Activated CD8-positive, alpha-beta T cell treated with anti-CD3 and anti-CD28 coated beads for 36 hours (primary cell): ENCODE data around the gene CAB39L. TPM values are rescaled to one million over a fixed set of nuclear protein-coding genes. Genes with fewer than 3 reads are reported as not detected.

Experiments used
- ATAC-seq: fragments of 200-7000 bp; cut with Tn5 transposase; one replicate; pipeline ENCODE4 v1.10.0; 2021; ENCODE audit warnings: mild to moderate bottlenecking, moderate library complexity
- CTCF ChIA-PET: fragments of 350-600 bp; sonication (Branson Sonifier 250); formaldehyde crosslinking; loops from one replicate; lab custom pipeline; 2021; ENCODE audit warnings: antibody characterized with exemption; lab: Charles Lee
- POLR2A ChIA-PET: fragments of 350-600 bp; sonication (Branson Sonifier 250); formaldehyde crosslinking; loops from one replicate; lab custom pipeline; 2021; ENCODE audit warnings: antibody characterized with exemption; lab: Charles Lee
- DNase-seq: peaks from one replicate; pipeline ENCODE4 v3.0.0-alpha.2; 2020
- H3K27ac Mint-ChIP-seq: one replicate; pipeline ENCODE4 v1.8.0; 2021; ENCODE audit warnings: mild to moderate bottlenecking, mixed read lengths
- H3K27me3 Mint-ChIP-seq: one replicate; pipeline ENCODE4 v1.8.0; 2021; ENCODE audit warnings: mixed read lengths
- H3K36me3 Mint-ChIP-seq: one replicate; pipeline ENCODE4 v1.8.0; 2021; ENCODE audit warnings: low read depth, mixed read lengths
- H3K4me1 Mint-ChIP-seq: one replicate; pipeline ENCODE4 v1.8.0; 2021; ENCODE audit warnings: low read depth, mixed read lengths
- H3K4me3 Mint-ChIP-seq: one replicate; pipeline ENCODE4 v1.8.0; 2021; ENCODE audit warnings: mild to moderate bottlenecking, moderate library complexity, mixed read lengths
- H3K9me3 Mint-ChIP-seq: one replicate; pipeline ENCODE4 v1.8.0; 2021; ENCODE audit warnings: mixed read lengths
- intact Hi-C: fragments of 100-400 bp; cut with micrococcal nuclease; formaldehyde crosslinking; loops from one replicate; pipeline ENCODE4 v1.10.0; 2022
- total RNA-seq, 2 experiments: library from RNA; stranded (reverse); gene quantifications; one replicate each; pipeline ENCODE4 v1.2.3, GENCODE V29; 2021
- TF ChIP-seq, protein P1 (sequence below): fragments of 200-600 bp; IDR thresholded peaks from one replicate; pipeline ENCODE4 v1.8.0; 2022; ENCODE audit warnings: antibody characterized with exemption, mild to moderate bottlenecking

Gene CAB39L
- total RNA-seq, 2 experiments from 2014 or later, result 2.6 to 3.1 TPM

DNA sequence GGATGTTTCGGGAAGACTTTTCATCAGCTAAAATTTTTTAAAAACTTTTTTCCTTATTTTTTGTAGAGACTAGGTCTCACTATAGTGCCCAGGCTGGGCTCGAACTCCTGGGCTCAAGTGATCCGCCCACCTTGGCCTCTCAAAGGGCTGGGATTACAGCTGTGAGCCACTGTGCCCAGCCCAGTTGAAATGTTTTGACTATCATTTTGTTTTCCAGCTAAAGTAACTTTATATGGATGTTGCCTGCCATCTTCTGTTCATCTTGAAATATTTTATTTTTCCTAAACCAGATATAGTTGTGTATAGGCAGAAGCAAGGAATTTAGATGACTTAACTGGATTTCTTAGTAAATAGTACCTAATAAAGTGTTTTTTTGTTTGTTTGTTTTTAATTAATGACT is 7.0 kb downstream of the CAB39L start:
- no peak overlapping the region for H3K4me3 Mint-ChIP-seq
- ChIA-PET CTCF (interaction anchor here (1.5 kb wide), 1 partner anchor 17 kb away, joined by 3 read pairs; no protein-coding TSS in a partner anchor), POLR2A (interaction anchor here (0.6 kb wide), 2 partner anchors 17 to 192 kb away, joined by 3 read pairs; no protein-coding TSS in a partner anchor)
- no peaks in the 10 kb centered on the region for H3K27me3 Mint-ChIP-seq
- H3K36me3 Mint-ChIP-seq, result no peaks in the 10 kb centered on the region
- ATAC-seq (no peak), DNase-seq (no peak)
- H3K4me1 Mint-ChIP-seq, result peaks cover 5% of the 10 kb centered on the region
- TF ChIP-seq, protein P1, sequence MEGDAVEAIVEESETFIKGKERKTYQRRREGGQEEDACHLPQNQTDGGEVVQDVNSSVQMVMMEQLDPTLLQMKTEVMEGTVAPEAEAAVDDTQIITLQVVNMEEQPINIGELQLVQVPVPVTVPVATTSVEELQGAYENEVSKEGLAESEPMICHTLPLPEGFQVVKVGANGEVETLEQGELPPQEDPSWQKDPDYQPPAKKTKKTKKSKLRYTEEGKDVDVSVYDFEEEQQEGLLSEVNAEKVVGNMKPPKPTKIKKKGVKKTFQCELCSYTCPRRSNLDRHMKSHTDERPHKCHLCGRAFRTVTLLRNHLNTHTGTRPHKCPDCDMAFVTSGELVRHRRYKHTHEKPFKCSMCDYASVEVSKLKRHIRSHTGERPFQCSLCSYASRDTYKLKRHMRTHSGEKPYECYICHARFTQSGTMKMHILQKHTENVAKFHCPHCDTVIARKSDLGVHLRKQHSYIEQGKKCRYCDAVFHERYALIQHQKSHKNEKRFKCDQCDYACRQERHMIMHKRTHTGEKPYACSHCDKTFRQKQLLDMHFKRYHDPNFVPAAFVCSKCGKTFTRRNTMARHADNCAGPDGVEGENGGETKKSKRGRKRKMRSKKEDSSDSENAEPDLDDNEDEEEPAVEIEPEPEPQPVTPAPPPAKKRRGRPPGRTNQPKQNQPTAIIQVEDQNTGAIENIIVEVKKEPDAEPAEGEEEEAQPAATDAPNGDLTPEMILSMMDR, result no peak
- intact Hi-C loops, result no loop called here
- H3K9me3 Mint-ChIP-seq, result no peaks in the 10 kb centered on the region
- H3K27ac Mint-ChIP-seq, result no peak overlapping the region

DNA sequence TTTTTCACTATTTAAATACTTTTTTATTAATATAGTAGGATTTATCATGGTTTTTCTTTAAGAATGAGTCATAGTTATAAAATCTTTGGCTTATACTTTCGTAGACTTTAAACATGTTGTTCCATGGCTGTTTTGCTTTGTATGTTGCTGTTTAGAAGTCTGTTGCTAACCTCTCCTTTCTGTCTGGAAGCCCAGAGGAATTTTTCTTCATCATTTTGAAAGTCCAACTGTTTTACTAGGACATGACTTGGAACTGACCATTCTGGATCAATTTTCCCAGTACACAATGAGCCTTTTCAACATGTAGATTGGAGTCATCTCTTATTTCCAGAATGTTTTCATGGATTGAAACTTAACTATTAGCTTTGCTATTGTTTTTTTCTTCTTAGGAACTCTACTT is 7.9 kb downstream of the CAB39L start:
- POLR2A ChIA-PET, result no interaction called here
- intact Hi-C loops, result no loop called here
- H3K27ac Mint-ChIP-seq, result no peak overlapping the region

DNA sequence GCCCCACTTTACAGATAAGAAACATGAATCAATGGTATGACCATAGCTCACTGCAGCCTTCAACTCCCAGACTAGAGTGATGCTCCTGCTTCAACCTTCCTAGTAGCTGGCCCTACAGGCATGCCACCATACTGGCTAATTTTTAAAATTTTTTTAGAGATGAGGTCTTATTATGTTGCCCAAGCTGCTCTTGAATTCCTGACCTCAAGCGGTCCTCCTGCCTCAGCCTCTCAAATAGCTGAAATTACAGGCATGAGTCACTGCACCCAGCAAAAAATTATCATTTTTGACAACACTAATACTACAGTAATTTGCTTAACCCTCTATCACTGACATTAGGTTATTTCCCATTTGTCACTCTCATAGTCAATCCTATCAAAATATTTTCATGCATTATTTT is 14.7 kb downstream of the CAB39L start:
- ChIA-PET CTCF (no interaction called here), POLR2A (no interaction called here)
- DNase-seq, result no peak
- ATAC-seq, result no peak
- no peak overlapping the region for H3K4me3 Mint-ChIP-seq
- no peaks in the 10 kb centered on the region for H3K36me3 Mint-ChIP-seq
- H3K27ac Mint-ChIP-seq, result no peak overlapping the region
- intact Hi-C loops, result loop anchor here (10.0 kb wide), 1 partner anchor 176 kb away; no protein-coding TSS in a partner anchor
- H3K4me1 Mint-ChIP-seq, result no peaks in the 10 kb centered on the region
- H3K27me3 Mint-ChIP-seq, result no peaks in the 10 kb centered on the region
- TF ChIP-seq, protein P1, result no peak
- H3K9me3 Mint-ChIP-seq, result no peaks in the 10 kb centered on the region

More for the DNA sequence above, 7.9 kb downstream of the CAB39L start:
- Mint-ChIP-seq H3K36me3 (no peaks in the 10 kb centered on the region), H3K27me3 (no peaks in the 10 kb centered on the region), H3K4me1 (no peaks in the 10 kb centered on the region), H3K9me3 (no peaks in the 10 kb centered on the region), H3K4me3 (no peak overlapping the region)
- CTCF ChIA-PET, result interaction anchor here (1.0 kb wide), 1 partner anchor 23 kb away, joined by 3 read pairs; no protein-coding TSS in a partner anchor
- no peak for ATAC-seq
- no peak for DNase-seq
- TF ChIP-seq, protein P1, result no peak

DNA sequence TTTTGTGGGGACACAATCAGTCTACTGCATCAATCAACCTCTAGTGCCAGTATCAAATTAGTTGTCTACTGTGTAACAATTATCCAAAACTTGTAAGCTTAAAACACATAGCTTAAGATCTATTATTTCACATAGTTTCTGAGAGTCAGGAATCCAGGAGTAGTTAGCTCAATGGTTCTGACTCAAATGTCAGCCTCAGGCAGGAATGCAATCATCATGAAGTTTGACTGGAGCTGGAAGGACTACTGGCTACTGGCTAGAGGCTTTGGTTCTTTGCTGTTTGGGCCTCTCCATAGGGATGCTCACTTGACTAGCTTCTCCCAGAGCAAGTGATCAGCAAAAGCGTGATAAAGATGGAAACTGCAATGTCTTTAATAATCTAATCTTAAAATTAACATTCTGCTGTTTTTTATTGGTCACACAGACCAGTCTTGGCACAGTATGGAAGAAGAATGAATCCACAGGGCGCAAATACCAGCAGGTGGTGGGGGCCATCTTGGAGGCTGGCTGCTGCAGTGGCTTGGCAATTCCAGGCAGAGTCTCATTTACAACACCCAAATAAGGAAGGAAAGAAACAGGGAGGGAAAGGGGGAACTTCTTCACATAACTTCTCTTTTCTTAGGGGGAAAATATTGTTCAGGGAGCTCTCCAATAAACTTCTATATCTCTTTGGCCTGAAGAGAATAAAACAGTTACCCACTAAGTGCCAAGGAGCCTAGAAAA is 15.7 kb downstream of the CAB39L start:
- ChIA-PET POLR2A (no interaction called here), CTCF (interaction anchor here (0.7 kb wide), 1 partner anchor 33 kb away, joined by 3 read pairs; no protein-coding TSS in a partner anchor)
- H3K27ac Mint-ChIP-seq, result no peak overlapping the region
- no peaks in the 10 kb centered on the region for H3K27me3 Mint-ChIP-seq
- intact Hi-C loops, result loop anchor here (10.0 kb wide), 1 partner anchor 177 kb away; no protein-coding TSS in a partner anchor
- no peak for DNase-seq
- no peak overlapping the region for H3K4me3 Mint-ChIP-seq
- TF ChIP-seq, protein P1, result no peak
- H3K4me1 Mint-ChIP-seq, result no peaks in the 10 kb centered on the region
- H3K36me3 Mint-ChIP-seq, result no peaks in the 10 kb centered on the region
- no peak for ATAC-seq
- H3K9me3 Mint-ChIP-seq, result no peaks in the 10 kb centered on the region

DNA sequence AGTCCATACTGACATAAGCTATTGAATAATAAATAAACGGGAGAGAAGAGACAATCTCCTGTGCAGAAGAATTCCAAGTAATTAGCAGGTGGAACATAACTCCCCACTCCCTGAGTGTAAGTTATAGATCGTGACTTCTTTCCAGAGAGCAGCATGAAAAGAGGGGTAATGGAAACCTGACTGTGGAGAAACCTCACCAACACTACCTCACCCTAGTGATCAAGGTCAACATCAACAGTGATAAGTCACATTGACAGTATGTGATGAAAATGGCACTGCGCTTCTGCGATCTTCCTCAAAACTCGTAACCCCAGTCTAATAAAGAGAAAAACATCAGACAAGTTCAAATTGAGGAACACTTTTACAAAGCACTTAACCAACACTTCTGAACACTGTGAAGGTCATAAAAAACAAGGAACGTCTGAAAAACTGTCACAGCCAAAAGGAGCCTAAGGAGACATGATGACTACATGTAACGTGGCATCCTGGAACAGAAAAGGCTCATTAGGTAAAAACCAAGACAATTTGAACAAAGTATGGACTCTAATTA is 19.8 kb downstream of the CAB39L start:
- POLR2A ChIA-PET, result no interaction called here
- DNase-seq (no peak), ATAC-seq (no peak)
- TF ChIP-seq, protein P1, result no peak
- Mint-ChIP-seq H3K4me1 (no peaks in the 10 kb centered on the region), H3K27ac (no peak overlapping the region), H3K4me3 (no peak overlapping the region), H3K36me3 (no peaks in the 10 kb centered on the region), H3K9me3 (no peaks in the 10 kb centered on the region), H3K27me3 (no peaks in the 10 kb centered on the region)
- intact Hi-C loops, result loop anchor here (10.0 kb wide), 1 partner anchor 181 kb away; no protein-coding TSS in a partner anchor
- CTCF ChIA-PET, result no interaction called here
